Activated gamma-delta T cell (primary cell): ENCODE results near the gene CRABP1.

ENCODE experiments used
- DNase-seq: peaks from one replicate; lab custom pipeline; 2025; lab: John Stamatoyannopoulos, UW

The CRABP1 gene

DNA sequence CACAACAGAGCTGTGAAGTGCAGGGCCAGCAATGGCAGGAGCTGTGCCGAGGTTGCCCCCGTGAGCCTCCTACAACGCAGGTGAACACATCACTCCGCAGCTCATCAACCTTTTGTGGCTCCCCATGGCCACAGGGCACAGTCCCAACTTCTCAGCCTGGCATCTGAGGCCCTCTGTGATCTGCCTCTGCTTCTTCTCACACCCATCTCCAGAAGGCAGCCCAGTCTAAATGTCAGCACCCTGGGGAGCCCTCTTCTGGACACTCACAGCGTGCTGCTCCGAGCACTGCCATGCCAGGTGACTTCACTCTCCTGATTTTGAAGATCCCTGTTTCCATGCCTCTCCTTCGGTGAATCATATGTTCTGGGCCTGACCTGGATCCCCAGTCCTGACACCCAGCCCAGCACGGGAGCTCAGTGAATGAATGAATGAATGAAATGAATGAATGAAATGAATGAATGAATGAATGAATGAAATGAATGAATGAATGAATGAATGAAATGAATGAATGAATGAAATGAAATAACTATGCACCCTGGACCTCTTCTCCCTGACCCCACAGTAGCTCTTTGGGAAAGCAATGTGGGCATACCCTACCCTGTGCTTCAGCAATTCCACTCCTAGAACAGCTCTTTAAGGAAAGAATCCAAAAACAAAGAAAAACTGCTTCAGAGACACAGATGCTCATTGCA lies 22.9 kb upstream of the CRABP1 start:
- DNase-seq = no peak

DNA sequence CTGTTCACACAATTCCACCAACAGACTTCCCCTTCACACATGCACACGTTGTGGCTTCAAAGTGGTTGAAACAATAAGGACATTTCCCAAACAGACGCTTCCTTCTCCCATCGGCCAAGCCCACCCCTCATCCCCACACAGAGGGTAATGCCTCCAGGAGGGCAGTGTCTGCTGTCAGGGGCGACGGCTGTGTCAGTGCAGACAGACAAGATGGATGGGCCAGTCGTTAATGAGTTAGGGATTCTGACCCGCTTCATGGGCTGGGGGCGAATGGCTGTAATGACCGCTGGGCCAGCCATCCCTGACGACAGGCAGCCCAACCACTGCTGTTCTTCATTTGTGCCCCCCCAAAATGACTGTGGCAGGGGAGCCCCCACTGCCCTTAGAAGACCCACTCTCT lies 20.6 kb upstream of the CRABP1 start:
- no peak for DNase-seq

DNA sequence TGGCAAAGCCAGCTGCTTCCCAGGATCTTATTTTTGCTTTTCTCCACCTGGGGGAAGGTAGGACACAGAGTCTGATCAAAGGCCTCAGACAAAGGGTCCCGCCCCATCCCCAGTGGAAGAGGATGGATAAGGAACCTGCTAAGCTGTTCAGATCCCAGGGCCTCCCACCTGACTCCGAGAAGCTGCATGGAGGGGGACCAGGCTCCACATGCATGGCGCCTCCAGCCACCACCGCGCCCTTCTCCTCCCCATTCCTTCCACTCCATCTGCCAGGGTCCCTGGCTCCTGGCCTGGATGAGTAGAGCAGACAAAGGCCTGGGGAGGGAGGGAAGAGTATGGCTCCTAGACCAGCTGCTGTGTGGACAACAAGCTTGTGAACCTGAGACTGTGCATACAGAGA lies 20.0 kb upstream of the CRABP1 start:
- DNase-seq = no peak

DNA sequence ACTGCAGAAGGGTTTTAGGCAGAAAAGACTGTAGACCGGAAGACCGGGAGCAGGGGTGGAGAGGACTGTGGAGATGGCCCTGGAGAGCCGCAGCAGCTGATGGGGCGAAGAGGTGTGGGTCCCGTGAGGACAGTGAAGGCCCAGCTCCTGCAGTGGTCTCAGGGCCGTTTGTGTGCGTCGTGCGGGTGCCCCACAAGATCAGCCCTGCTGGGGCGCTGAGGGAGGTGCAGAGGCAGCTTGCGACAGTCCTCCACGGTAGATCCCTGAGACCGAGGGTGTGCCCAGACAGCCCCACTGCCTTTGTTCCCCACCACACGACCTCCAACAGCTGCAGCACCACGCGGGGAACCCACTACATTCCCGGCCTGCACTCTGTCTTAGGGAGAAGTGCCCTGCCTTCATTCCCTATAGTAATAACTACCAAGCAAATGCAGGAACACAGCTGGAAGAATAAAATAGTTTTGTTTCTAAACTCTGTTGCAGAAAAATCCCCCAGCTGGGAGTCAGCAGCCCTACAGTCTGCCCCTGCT lies 19.0 kb upstream of the CRABP1 start:
- no peak for DNase-seq

DNA sequence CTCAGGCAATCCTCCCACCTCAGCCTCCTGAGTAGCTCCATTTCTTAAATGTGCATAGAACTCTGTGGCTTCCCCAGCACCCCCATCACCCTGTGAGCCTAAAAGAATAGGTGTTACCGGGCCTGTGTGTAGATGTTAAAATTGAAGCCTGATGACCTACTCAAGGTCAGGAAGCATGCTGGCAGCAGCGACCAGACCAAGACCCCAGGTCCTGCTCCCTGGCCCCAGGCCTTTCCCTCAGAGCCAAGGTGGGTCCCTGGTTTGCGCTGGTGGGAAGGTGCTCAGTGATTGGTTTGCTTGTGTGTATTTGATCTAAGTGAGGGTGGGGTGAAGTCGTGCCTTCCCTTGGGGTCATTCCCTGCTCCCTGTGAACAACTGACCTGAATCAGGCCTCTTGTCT lies 18.4 kb upstream of the CRABP1 start:
- no peak for DNase-seq

DNA sequence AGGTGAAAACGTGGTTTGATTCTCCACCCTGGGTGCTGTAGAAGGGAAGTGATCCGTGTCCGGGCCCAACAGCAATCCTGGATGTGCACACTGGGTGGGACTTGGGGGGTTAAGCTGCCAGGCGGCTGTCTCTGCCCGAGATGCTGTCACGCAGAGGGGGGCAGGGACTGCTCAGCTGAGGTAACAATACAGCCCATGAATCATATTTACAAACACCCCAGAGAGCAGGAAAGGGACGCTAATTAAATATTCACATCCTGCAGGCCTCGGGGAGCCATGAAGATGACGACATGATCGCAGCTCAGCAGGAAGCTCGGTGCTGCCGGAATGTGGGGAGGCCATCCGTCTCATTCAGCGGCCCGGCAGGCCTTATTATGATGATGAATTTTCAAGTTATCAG lies 17.9 kb upstream of the CRABP1 start:
- DNase-seq = no peak

DNA sequence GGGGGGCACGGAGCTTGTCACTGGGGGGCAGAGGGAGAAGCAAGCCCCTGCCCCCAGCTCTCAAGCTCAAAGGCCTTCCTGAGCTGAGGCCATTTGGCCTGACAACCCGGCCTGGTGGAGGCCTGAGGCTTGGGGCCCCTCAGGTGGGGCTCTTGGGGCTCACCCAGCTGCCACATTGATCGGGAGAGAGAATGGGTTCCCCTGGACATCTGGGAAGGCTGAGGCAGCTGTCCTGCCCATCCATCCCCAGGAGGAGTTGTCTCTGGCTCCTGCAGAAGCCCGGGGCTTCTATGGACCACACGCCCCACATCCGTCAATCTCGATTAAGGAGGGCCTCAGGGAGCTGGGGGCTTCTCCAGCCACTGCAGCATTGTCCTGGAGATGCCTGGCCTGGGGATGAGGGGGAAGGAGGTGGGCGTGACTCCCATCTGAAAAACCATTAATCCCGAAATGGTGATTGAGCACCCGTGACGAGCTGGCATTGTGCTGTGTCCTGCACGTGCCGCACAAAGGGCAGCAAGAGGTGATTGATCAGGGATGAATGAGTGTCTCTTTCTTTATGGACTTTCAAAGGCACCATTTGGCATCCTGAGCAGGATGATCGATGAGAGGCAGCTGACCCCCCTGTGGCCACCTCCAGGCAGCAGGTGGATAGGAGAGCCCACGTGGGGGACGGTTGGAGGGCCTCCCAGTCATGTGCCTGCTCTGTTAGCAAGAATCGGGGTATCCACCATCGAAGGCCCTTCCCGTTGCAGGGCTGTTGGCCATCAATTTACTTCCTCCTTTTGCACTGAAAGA lies 17.2 kb upstream of the CRABP1 start:
- no peak for DNase-seq

DNA sequence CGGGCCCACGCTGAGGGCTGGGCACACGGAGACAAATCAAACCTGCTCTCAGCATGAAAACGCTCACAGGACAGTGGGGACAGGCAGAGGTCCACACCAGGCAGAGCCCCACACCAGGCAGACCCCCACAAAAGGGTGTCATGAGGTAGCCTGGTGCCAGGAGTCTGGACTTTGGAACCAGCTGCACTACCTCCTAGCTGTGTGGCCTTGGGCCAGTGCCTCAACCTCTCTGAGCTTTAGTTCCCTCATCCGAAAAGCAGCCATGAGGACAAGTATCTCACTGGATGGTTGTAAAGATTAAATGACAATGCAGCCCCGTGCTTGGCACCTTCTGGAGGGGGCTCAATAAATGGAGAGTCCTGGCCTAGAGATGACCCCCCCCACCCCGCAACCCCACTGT lies 16.5 kb upstream of the CRABP1 start:
- DNase-seq = no peak

DNA sequence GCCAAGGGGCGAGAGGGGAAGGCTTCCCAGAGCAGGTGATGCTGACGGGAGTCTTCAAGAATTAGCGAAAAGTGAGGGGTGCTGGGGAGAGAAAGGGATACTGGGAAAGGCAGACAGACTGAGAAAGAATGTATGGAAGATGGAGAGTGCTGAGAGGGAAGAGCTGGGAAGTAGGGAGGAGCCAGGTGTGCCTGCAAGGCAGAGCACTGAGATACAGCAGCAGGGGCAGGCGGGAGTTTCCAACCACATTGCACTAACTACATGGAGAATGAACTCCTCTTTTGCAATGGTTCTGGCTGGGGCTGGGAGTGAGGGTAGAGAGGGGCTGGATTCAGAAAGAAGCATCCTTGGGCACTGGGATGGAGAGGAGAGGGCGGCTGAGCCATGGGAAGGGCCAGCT lies 16.0 kb upstream of the CRABP1 start:
- no peak for DNase-seq

DNA sequence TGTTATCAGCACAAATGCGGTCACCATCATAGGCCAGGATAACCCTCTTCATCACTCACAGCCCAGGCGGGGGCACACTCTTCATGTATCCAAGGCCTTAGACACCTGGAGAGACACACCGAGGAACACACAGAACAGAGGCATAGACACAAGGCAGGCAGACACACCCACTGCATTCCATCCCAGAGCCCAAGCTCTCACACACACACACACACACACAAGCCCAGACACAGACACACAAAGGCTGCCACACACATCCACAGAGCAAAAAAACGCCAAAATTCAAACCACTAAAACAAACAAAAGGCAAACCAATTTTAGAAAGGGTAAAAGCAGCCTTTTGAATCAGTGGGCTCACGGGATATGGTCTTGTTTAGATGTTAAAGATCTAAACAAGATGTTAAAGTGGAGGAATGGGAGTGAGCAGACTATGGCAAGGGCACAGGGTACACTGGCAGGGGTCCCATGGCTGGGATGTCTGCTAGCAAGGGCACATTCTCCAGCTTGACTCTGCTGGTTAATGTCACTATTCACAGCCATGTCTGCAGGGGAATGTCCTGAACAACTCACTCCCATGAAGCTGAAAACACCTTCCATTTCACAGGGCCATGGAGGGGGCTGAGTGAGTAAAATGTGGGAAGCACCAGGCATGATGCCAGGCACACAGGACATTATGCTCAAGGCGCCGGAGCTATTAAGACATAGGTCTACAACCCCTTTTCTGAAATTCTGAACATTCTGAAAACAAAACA lies 14.9 kb upstream of the CRABP1 start:
- DNase-seq = no peak

DNA sequence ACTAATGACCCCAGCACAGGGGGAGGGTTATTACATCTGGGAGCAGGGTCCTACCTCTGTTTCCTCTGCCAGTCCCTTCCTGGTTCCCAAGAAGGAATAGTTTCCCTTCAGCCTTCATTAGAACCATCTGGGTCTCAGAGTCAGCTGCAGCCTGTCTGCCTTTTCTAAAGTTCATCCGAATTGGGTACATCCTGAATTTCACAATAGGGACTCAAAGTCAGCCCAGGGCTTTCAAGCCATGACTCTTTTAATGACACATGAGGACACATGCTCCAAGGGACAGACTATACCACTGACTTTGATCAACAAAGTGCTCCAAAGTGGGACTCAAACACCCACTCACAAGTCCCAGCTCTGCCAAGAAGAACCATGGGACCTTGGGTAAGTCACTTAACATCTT lies 12.7 kb upstream of the CRABP1 start:
- no peak for DNase-seq

DNA sequence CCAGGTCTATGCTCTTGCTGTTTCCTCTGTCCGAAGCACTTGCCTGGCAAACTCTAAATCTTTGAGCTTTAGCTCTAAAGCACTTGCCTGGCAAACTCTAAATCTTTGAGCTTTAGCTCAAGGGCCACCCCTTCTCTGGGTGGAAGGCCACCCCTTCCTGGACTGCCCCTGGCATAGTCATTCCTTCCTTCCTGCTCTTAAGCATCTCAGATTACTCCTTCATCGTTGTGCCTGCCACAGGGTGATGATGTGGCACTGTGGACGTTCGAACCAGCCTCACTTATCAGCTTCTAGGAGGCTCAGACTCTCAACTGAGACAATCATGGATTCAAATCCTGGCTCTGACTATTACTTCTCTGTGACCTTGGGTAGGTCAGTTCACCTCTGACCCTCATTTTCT lies 10.5 kb upstream of the CRABP1 start:
- no peak for DNase-seq

DNA sequence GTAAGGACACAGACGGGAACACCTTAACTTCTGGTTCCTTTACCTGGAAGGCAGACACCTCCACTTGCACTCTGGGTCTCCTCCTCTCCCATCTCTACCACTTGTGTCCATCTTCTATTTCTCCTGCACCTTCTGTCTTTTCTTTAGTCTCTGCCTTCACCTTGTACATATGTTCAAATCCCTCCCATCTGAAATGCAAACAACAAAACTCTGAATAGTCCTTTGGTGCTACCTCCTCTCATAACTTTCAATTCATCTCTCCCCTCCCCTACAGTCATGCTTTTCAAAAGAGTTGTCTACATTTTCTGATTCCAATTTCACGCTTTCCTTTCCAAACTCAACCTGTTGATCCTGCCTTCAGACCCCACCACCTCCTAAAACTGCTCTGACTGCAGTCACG lies 5.3 kb upstream of the CRABP1 start:
- no peak for DNase-seq

DNA sequence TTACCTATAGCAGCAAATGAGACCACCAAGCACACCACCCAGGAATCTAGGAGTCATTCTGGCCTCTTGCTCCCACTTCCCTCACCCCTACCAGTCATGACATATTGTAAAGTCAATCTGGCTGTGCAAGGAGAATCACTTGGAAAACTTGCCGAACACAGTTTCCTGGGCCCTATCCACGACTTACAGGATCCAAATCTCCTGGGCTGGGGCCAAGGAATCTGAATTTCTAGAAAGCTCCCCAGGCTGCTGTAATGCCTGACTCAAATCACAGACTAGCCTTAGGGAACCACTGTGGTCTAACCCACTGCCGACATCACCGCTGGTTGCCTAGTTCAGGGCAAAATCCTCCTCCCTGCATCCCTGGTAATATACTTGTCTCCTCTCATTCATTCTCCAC lies 4.2 kb upstream of the CRABP1 start:
- DNase-seq = no peak

DNA sequence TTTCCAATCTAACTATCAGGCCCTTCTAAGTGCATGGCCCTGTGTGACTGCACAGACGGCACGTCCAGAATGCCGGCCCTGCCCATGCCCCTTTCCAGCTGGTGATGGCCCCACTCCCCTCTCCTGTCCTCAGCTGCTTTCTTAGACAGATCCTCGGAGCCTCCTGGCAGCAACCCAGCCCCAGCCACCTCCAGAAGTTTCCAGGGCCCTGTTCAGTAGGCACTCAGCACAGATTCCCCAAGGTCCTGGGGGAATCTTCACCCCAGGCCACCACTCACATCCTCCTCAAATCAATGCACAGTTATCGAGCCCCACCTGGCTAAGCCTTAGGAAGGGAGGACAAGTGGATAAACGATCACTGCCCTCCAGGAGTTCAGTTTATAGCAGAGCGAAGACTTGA lies 1.4 kb upstream of the CRABP1 start:
- no peak for DNase-seq

DNA sequence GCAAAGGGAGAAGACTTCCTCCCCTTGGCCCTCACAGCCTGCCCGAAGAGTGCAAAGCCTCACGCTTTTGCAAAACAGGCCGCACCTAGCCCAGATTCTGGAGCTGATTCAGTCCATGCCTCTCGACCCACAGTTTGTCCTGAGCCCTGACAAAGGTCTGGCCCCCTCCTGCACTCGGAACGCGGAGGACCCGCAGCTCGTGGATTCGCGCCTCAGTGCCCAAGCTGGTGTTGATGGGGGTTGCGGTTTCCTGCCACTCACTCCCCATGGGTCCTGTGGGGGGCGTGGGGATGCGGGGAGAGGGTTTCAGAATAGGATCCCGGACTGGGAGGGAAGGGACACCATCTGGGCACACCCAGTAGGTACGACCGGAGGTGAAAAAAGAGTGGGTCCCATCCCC lies 594 bp upstream of the CRABP1 start:
- no peak for DNase-seq

DNA sequence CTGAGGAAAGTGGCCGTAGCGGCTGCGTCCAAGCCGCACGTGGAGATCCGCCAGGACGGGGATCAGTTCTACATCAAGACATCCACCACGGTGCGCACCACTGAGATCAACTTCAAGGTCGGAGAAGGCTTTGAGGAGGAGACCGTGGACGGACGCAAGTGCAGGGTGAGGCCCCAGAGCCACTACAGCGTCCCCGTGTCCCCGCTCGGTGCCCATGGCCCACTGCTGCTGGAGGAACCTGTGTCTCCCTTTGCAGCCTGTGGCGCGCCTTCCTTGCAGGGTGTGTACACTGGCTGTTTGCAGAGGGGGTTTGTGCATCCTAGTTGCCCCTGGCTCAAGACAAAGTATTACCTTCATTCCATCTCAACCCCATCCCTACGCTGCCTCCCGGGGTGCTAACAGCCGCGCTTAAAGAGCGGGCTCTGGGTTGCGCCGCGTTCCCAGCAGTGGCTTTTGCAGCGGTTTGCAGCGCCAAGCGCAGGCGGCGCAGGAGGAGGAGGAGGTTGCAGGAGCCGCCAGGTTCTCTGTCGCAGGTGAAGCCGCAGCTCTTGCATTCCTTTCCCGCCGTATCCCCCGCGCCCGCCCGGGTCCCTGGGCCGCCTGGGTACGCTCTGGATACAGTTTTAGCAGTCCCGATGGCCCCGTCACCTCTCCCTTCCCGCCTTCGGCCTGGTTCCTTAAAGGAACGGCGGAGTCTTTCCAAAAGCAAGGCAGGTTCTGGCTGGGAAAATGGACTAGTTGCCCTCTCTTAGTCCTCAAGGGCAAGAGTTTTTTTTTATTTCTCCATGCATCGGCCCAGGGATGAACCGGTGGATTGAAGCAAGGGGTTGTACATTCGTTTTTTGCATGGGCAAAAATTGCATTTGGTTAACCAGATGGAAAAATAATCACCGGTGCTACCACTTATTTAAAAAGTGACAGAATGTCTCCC lies 1.2 kb downstream of the CRABP1 start:
- no peak for DNase-seq

DNA sequence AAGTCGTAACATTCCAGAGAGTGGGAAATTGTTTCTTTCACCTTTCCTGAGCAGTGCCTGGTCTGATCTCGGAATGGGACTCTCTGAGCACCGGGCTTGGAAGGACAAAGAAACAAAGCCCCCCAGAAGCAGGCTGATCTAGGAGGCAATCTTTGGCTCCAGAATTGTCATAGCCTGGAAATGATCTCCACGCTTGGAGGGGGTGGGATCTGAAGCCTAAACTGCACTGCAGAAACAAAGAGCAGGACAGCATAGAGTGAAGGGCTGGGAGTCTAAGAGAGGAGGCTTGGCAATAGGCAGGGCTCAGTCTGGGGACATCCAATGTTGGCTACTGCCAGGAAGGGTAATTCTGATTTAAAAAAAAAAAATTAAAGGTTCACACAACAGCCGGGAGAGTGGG lies 1.9 kb downstream of the CRABP1 start:
- no peak for DNase-seq

DNA sequence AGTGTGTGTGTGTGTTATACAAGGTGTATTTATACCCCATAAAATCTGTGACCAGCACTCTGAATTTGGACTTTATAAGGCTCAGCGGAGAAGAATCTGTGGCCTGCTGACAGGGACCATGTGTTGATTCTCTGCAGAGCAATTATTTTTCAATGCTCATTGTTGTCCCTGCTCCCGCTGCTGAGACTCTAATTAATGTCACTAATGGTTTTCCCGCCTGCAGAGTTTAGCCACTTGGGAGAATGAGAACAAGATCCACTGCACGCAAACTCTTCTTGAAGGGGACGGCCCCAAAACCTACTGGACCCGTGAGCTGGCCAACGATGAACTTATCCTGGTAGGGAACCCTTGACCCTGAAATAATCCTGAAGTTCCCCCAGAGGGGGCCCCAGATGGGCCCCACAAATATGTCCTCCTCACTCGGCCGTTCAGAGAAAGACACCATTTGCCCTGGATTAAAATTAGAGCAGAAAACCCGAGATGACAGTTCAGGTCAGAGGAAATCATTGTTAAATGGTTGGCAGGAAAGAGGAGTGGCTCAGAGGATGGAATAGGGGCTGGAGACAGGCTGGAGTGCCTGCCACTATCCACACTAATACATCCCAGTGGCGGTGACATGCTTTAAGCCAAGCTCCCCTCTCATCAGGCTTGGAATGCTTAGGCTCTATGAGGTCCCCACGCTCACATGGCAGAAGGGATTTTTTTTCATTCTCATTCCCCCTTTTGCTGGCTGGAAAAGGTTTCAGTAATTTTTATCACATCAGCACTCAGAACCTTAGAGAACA lies 3.3 kb downstream of the CRABP1 start:
- DNase-seq = no peak

DNA sequence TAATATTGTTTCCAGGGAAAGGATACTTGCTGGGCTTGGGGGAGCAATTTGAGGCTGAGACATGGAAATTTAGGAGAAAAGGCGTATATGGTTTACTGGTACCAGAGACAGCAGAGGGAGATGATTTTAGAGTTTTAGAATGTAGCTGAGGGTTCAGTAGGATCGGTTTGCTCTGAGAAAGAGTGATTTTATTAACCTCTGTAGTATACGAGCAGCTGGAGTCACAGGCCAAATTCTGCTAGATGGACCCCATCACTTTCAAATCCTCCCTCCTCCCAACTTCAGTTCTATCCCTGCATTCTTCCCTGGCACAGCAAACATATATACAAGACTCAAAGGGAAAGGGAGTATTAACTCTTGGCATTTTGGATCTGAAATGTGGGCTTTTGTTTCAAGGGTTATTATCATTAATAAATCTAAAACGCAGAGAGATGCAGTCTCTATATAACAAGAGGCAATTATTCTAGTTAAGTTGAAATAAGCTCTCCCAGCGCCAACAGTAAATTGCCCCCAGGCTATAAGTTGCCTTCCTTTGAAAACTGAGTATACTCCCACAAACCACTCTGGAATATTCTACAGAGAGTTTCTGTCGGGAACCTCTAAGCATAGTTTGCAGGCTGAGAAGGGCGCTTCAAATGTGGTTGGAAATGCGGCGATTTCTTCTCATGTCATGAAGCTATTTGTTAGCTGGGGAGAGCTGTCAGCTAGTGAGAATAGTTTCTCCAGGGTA lies 5.4 kb downstream of the CRABP1 start:
- DNase-seq = no peak
